H1 (cell line): ENCODE results near the gene TNS2. TPM values are rescaled to one million over a fixed set of nuclear protein-coding genes. Genes with fewer than 3 reads are reported as not detected.

Experiments
- CTCF ChIA-PET: fragments of 300-600 bp; sonication (Branson Sonifier 250); formaldehyde crosslinking; loops from one replicate; lab custom pipeline; 2021; ENCODE audit not compliant: partially characterized antibody; lab: Charles Lee
- POLR2A ChIA-PET: fragments of 300-600 bp; sonication (Branson Sonifier 250); formaldehyde crosslinking; loops from one replicate; lab custom pipeline; 2021; ENCODE audit warnings: inconsistent platforms; ENCODE audit not compliant: partially characterized antibody; lab: Charles Lee
- DNase-seq, 2 experiments: peaks; one replicate each; pipeline versions ENCODE4 v3.0.0 to v3.0.0-alpha.2; 2010 to 2022; ENCODE audit warnings: low spot score in 2 of 2, low read depth in 1 of 2, mixed read lengths in 1 of 2
- FAIRE-seq: peaks from 2 replicates; lab custom pipeline; 2011; peaks lifted over from hg19 to GRCh38; lab: Jason Lieb, UNC
- H2AFZ ChIP-seq: 2 replicates; pipeline ENCODE4 v1.8.1; 2012; ENCODE audit warnings: low read length, inconsistent platforms
- H2AK5ac ChIP-seq: 2 replicates; pipeline ENCODE4 v1.6.1; 2013; ENCODE audit warnings: low read depth, low read length
- H2BK120ac ChIP-seq: replicated peaks from 2 replicates; pipeline ENCODE3; 2013; ENCODE audit warnings: low read depth, low read length, inconsistent platforms
- H2BK12ac ChIP-seq: 2 replicates; pipeline ENCODE4 v1.6.1; 2013; ENCODE audit warnings: low read depth, low read length
- H2BK15ac ChIP-seq: 2 replicates; pipeline ENCODE4 v1.6.1; 2013; ENCODE audit warnings: low read length
- H2BK20ac ChIP-seq: 2 replicates; pipeline ENCODE4 v1.6.1; 2013; ENCODE audit warnings: low read length
- H2BK5ac ChIP-seq: 2 replicates; pipeline ENCODE4 v1.6.1; 2013; ENCODE audit warnings: low read depth, low read length
- H3K14ac ChIP-seq: 2 replicates; pipeline ENCODE4 v1.6.1; 2013; ENCODE audit warnings: inconsistent platforms; ENCODE audit not compliant: insufficient read length
- H3K18ac ChIP-seq: 2 replicates; pipeline ENCODE4 v1.6.1; 2013; ENCODE audit warnings: low read length; ENCODE audit errors: extremely low read depth
- H3K23ac ChIP-seq: 2 replicates; pipeline ENCODE4 v1.6.1; 2013; ENCODE audit warnings: inconsistent platforms; ENCODE audit not compliant: insufficient read length
- H3K23me2 ChIP-seq: 2 replicates; pipeline ENCODE4 v1.6.1; 2013; ENCODE audit warnings: low read depth, low read length
- H3K27ac ChIP-seq: 2 replicates; pipeline ENCODE4 v1.6.1; 2011; ENCODE audit warnings: low read depth, low read length, inconsistent platforms
- H3K27me3 ChIP-seq, 4 experiments: replicated peaks in 1 of 4; 1 replicate in 1 of 4; 2 replicates in 3 of 4; pipeline versions ENCODE4 v1.6.1 to v1.8.1; 2011 to 2013; ENCODE audit warnings: low read length in 3 of 4, mild to moderate bottlenecking in 3 of 4, inconsistent platforms in 2 of 4, mixed read lengths in 2 of 4, moderate library complexity in 1 of 4; ENCODE audit not compliant: control insufficient read depth in 3 of 4, insufficient read depth in 3 of 4; ENCODE audit errors: extremely low read depth in 1 of 4
- H3K36me3 ChIP-seq, 4 experiments: 2 replicates each; pipeline versions ENCODE4 v1.6.1 to v1.8.1; 2011 to 2013; ENCODE audit warnings: mild to moderate bottlenecking in 4 of 4, low read length in 3 of 4, moderate library complexity in 2 of 4, control low read depth in 1 of 4, inconsistent platforms in 1 of 4; ENCODE audit not compliant: insufficient read depth in 4 of 4, control insufficient read depth in 2 of 4
- H3K4ac ChIP-seq: replicated peaks from 2 replicates; pipeline ENCODE3; 2013; ENCODE audit warnings: low read length, low read depth, mixed read lengths, inconsistent platforms; ENCODE audit not compliant: insufficient read length
- H3K4me1 ChIP-seq, 4 experiments: replicated peaks in 1 of 4; 1 replicate in 1 of 4; 2 replicates in 3 of 4; pipeline versions ENCODE4 v1.6.1 to v1.8.1; 2011 to 2013; ENCODE audit warnings: low read length in 3 of 4, inconsistent platforms in 2 of 4, mixed read lengths in 1 of 4; ENCODE audit not compliant: insufficient read depth in 4 of 4, control insufficient read depth in 3 of 4
- H3K4me2 ChIP-seq, 2 experiments: 2 replicates each; pipeline versions ENCODE4 v1.6.1 to v1.8.1; 2011 to 2013; ENCODE audit warnings: low read depth in 2 of 2, low read length in 2 of 2, control low read depth in 1 of 2, inconsistent platforms in 1 of 2, mild to moderate bottlenecking in 1 of 2; ENCODE audit not compliant: insufficient read depth in 1 of 2
- H3K4me3 ChIP-seq, 4 experiments: fragments of 200-600, 300-600 bp in 1 of 4; sonication (generic), shearing (Covaris generic), sonication (Bioruptor Twin) in 1 of 4; 2 replicates each; pipeline versions ENCODE4 v1.5.1 to v1.8.1; 2011 to 2016; ENCODE audit warnings: low read length in 4 of 4, low read depth in 3 of 4, control low read depth in 2 of 4, inconsistent platforms in 2 of 4, mild to moderate bottlenecking in 2 of 4, mixed read lengths in 1 of 4, moderate library complexity in 1 of 4; ENCODE audit not compliant: insufficient read depth in 2 of 4; ENCODE audit errors: extremely low read depth in 1 of 4
- H3K56ac ChIP-seq: replicated peaks from 2 replicates; pipeline ENCODE3; 2013; ENCODE audit warnings: low read depth, mild to moderate bottlenecking, mixed read lengths, low read length, inconsistent platforms; ENCODE audit not compliant: insufficient read length
- H3K79me1 ChIP-seq: 2 replicates; pipeline ENCODE4 v1.6.1; 2013; ENCODE audit warnings: low read depth, low read length, control low read depth
- H3K79me2 ChIP-seq, 2 experiments: 2 replicates each; pipeline versions ENCODE4 v1.6.1 to v1.8.1; 2012 to 2013; ENCODE audit warnings: low read length in 2 of 2, mild to moderate bottlenecking in 2 of 2, inconsistent platforms in 1 of 2; ENCODE audit not compliant: insufficient read depth in 2 of 2, control insufficient read depth in 1 of 2
- H3K9ac ChIP-seq, 4 experiments: replicated peaks in 1 of 4; 1 replicate in 1 of 4; 2 replicates in 3 of 4; pipeline versions ENCODE4 v1.6.1 to v1.8.1; 2011 to 2013; ENCODE audit warnings: low read depth in 3 of 4, low read length in 3 of 4, control low read depth in 2 of 4, mild to moderate bottlenecking in 2 of 4, moderate library complexity in 2 of 4, inconsistent platforms in 1 of 4; ENCODE audit errors: extremely low read depth in 1 of 4
- H3K9me3 ChIP-seq, 2 experiments: 2 replicates each; pipeline versions ENCODE4 v1.6.1 to v1.8.1; 2012 to 2013; ENCODE audit warnings: mild to moderate bottlenecking in 2 of 2, moderate library complexity in 2 of 2, control low read depth in 1 of 2, inconsistent platforms in 1 of 2, low read depth in 1 of 2, low read length in 1 of 2, mixed read lengths in 1 of 2; ENCODE audit not compliant: insufficient read depth in 2 of 2
- H4K20me1 ChIP-seq, 2 experiments: replicated peaks in 1 of 2; 2 replicates each; pipeline versions ENCODE3 to v1.8.1; 2011 to 2013; ENCODE audit warnings: inconsistent platforms in 2 of 2, low read length in 2 of 2, mild to moderate bottlenecking in 1 of 2; ENCODE audit not compliant: insufficient read depth in 2 of 2, control insufficient read depth in 1 of 2
- H4K5ac ChIP-seq: 2 replicates; pipeline ENCODE4 v1.6.1; 2013; ENCODE audit warnings: low read length, low read depth, mixed read lengths, inconsistent platforms; ENCODE audit not compliant: insufficient read length
- H4K8ac ChIP-seq: 2 replicates; pipeline ENCODE4 v1.8.0; 2013; ENCODE audit warnings: mild to moderate bottlenecking, moderate library complexity, low read length, inconsistent platforms; ENCODE audit not compliant: insufficient read depth; ENCODE audit errors: extremely low read depth
- H4K91ac ChIP-seq: replicated peaks from 2 replicates; pipeline ENCODE3; 2013; ENCODE audit warnings: low read length, mixed read lengths, inconsistent platforms; ENCODE audit not compliant: insufficient read length
- BRCA1 ChIP-seq: IDR thresholded peaks from 2 replicates; pipeline ENCODE4 v1.6.1; 2012; ENCODE audit warnings: low read depth, low read length, improper control_type of control experiment
- CBX5 ChIP-seq: fragments of 300-800, 300-1000 bp; sonication (generic); IDR thresholded peaks from 2 replicates; pipeline ENCODE4 v1.7.1; 2016; ENCODE audit warnings: antibody characterized with exemption, low read length, low read depth
- CBX8 ChIP-seq: fragments of 300-800, 300-1000 bp; sonication (generic); IDR thresholded peaks from 2 replicates; pipeline ENCODE4 v1.7.1; 2016; ENCODE audit warnings: low read depth, low read length, borderline replicate concordance
- CEBPB ChIP-seq: IDR thresholded peaks from 2 replicates; pipeline ENCODE4 v1.6.1; 2012; ENCODE audit warnings: low read depth, low read length
- GABPA ChIP-seq: IDR thresholded peaks from 2 replicates; pipeline ENCODE4 v1.6.1; 2011; ENCODE audit warnings: mild to moderate bottlenecking, low read length, moderate library complexity, borderline replicate concordance; ENCODE audit not compliant: insufficient read depth
- MAX ChIP-seq: IDR thresholded peaks from 2 replicates; pipeline ENCODE4 v1.6.1; 2012; ENCODE audit warnings: inconsistent platforms
- SIRT6 ChIP-seq: IDR thresholded peaks from one replicate; pipeline ENCODE4 v1.7.1; 2012; ENCODE audit warnings: low read length, inconsistent platforms
- SIX5 ChIP-seq: IDR thresholded peaks from 2 replicates; pipeline ENCODE4 v1.6.1; 2011; ENCODE audit warnings: mild to moderate bottlenecking, low read depth, low read length
- SRF ChIP-seq: IDR thresholded peaks from 2 replicates; pipeline ENCODE4 v1.6.1; 2011; ENCODE audit warnings: mild to moderate bottlenecking, low read depth, low read length, moderate library complexity
- TAF1 ChIP-seq: IDR thresholded peaks from 2 replicates; pipeline ENCODE4 v1.6.1; 2011; ENCODE audit warnings: mild to moderate bottlenecking, low read depth, low read length
- USF2 ChIP-seq: IDR thresholded peaks from 2 replicates; pipeline ENCODE4 v1.6.1; 2011; ENCODE audit warnings: low read length, improper control_type of control experiment
- YY1 ChIP-seq: IDR thresholded peaks from 2 replicates; pipeline ENCODE4 v1.6.1; 2011; ENCODE audit warnings: low read depth, mild to moderate bottlenecking, low read length
- ZNF274 ChIP-seq: IDR thresholded peaks from 2 replicates; pipeline ENCODE4 v1.7.0; 2012; ENCODE audit warnings: low read length, borderline replicate concordance; ENCODE audit errors: extremely low read depth
- WGBS, 2 experiments: shearing (Covaris generic) in 1 of 2; methylation state at CpG; one replicate each; pipeline versions ENCODE4 v1.1.6 to v1.1.7; 2013 to 2015; ENCODE audit warnings: low lambda C conversion rate in 2 of 2, mixed read lengths in 2 of 2, inconsistent platforms in 1 of 2, low coverage in 1 of 2, missing lambda C conversion rate in 1 of 2; ENCODE audit not compliant: insufficient replicate concordance in 2 of 2, insufficient coverage in 1 of 2, insufficient read length in 1 of 2; ENCODE audit errors: extremely low coverage in 1 of 2, missing lambda C conversion rate in 1 of 2; 5-methylcytosine and 5-hydroxymethylcytosine counted together
- polyA plus RNA-seq, 7 experiments: library from polyadenylated mRNA; depleted of rRNA in 3 of 7; stranded (reverse) in 5 of 7; unstranded in 2 of 7; fragments of >200 nt in 5 of 7; fragments of 200-250 nt in 2 of 7; gene quantifications; 1 replicate in 5 of 7; 2 replicates in 1 of 7; 4 replicates in 1 of 7; pipeline versions ENCODE4 v1.2.1 to v1.2.3, GENCODE V29; 2011 to 2013; ENCODE audit warnings: missing spikeins in 2 of 7, mixed read lengths in 2 of 7
- total RNA-seq: library from RNA; stranded (reverse); fragmentation: NEBNext Ultra II Directional; extraction: Animal tissue kit (Norgen Biotek cat#: 25700); gene quantifications from 2 replicates; pipeline ENCODE4 v1.2.1, GENCODE V29; 2021

The TNS2 gene
- total and polyA plus RNA-seq, 2 of the 8 experiments (the other 6 are each of a cell fraction or from before 2014, with no cell fraction given), result 2.8 to 4.7 TPM

DNA sequence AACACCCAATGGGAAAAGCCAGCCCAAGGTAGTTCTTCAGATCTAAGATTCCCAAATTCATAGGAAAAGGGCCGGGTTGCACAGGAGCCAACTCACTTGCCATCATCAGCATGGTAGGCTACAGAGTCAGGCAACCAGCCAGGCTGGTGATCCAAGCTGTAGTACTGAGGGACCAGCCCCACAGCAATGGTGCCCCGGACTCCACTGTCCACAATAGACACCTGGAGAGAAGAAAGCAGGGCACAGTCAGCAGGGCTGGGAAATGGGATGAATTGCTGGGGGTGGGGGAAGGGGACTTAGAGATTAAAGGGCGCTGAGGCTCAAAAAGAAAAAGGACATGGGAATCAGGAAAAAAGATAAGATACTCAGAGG is 25.1 kb downstream of the TNS2 start:
- no peaks in the 10 kb centered on the region for H3K79me2 ChIP-seq
- H2AK5ac ChIP-seq, result no peak overlapping the region
- H2AFZ ChIP-seq, result no peak overlapping the region
- H3K23me2 ChIP-seq, result peaks cover 10% of the 10 kb centered on the region; the same call in 1 of the 2 replicates
- no peak overlapping the region for H2BK12ac ChIP-seq
- no peak overlapping the region for H2BK120ac ChIP-seq
- ChIA-PET CTCF (interaction anchor here (1.6 to 22.4 kb wide), 3 partner anchors 9 to 122 kb away, joined by 9 to 531 read pairs (median 240); partner anchors contain the start of genes IGFBP6 and SOAT2), POLR2A (interaction anchor here (2.7 kb wide), 1 partner anchor 21 kb away, joined by 7 read pairs; no protein-coding TSS in a partner anchor)
- no peak overlapping the region for H3K18ac ChIP-seq
- H3K4me1 ChIP-seq, result peaks cover 2 to 12% (median 3%) of the 10 kb centered on the region in 4 experiments; a peak in 5 of 7 replicates
- FAIRE-seq (no peak), DNase-seq (no peak)
- no peak for TF ChIP-seq TAF1
- TF ChIP-seq SRF, result no peak
- no peak for TF ChIP-seq CEBPB
- no peak for TF ChIP-seq CBX5
- TF ChIP-seq BRCA1, result no peak
- no peak for TF ChIP-seq MAX
- no peak for TF ChIP-seq SIX5
- no peak for TF ChIP-seq GABPA
- no peak for TF ChIP-seq SIRT6
- TF ChIP-seq CBX8, result no peak
- no peak for TF ChIP-seq USF2
- TF ChIP-seq YY1, result no peak
- no peak for TF ChIP-seq ZNF274
- WGBS, 2 experiments, result 74% methylated on average over 3 of the region's 3 CpGs; no CpG with 5 or more reads in 1 of the 2 experiments
- no peak overlapping the region for H3K56ac ChIP-seq
- no peak overlapping the region for H2BK20ac ChIP-seq
- no peak overlapping the region for H4K91ac ChIP-seq
- no peak overlapping the region for H3K14ac ChIP-seq
- no peak overlapping the region for H3K23ac ChIP-seq
- no peak overlapping the region for H2BK15ac ChIP-seq
- no peak overlapping the region for H3K4ac ChIP-seq
- H3K27ac ChIP-seq, result no peak overlapping the region
- no peak overlapping the region for H2BK5ac ChIP-seq
- no peak overlapping the region for H3K4me2 ChIP-seq
- H4K8ac ChIP-seq, result no peak overlapping the region
- H3K9me3 ChIP-seq, result no peaks in the 10 kb centered on the region
- H4K20me1 ChIP-seq, result peaks cover 2 to 4% of the 10 kb centered on the region in 2 experiments
- peaks cover 0 to 4% (median 2%) of the 10 kb centered on the region in 4 experiments; a peak in 2 of 8 replicates for H3K36me3 ChIP-seq
- H4K5ac ChIP-seq, result no peak overlapping the region
- no peak overlapping the region for H3K4me3 ChIP-seq
- no peak overlapping the region for H3K9ac ChIP-seq
- H3K27me3 ChIP-seq, result peaks cover 0 to 2% (median 0%) of the 10 kb centered on the region in 4 experiments; a peak in 1 of 7 replicates
- no peaks in the 10 kb centered on the region for H3K79me1 ChIP-seq
